H54 (cell line): Measurements from ENCODE around the gene SELENOO.
"Not testable (repeated sequence)": the region's sequence is repeated elsewhere in the genome, so short reads cannot be mapped to it uniquely, and the experiment has no call there.

ENCODE experiments used
- DNase-seq: peaks from one replicate; pipeline ENCODE4 v3.0.0; 2011; ENCODE audit warnings: low spot score, mixed read lengths; ENCODE audit not compliant: insufficient read length
- FAIRE-seq: peaks from 3 replicates; lab custom pipeline; 2011; peaks lifted over from hg19 to GRCh38; lab: Jason Lieb, UNC
- POLR2A ChIP-seq: IDR thresholded peaks from 2 replicates; pipeline ENCODE4 v1.6.1; 2011; ENCODE audit warnings: low read depth, mild to moderate bottlenecking, low read length

The SELENOO gene

GRCh38 chr22:50194037-50194805 is 6.6 kb upstream of the SELENOO start:
- no peak for FAIRE-seq
- no peak for DNase-seq
- no peak for TF ChIP-seq POLR2A

- no peak for DNase-seq
- FAIRE-seq, result no peak
- TF ChIP-seq POLR2A, result no peak
Observed at GRCh38 chr22:50196256-50196655, 4.6 kb upstream of the SELENOO start.

- TF ChIP-seq POLR2A, result no peak
- FAIRE-seq, result no peak
- no peak for DNase-seq
Observed at GRCh38 chr22:50197000-50197800, 3.6 kb upstream of the SELENOO start.

DNA sequence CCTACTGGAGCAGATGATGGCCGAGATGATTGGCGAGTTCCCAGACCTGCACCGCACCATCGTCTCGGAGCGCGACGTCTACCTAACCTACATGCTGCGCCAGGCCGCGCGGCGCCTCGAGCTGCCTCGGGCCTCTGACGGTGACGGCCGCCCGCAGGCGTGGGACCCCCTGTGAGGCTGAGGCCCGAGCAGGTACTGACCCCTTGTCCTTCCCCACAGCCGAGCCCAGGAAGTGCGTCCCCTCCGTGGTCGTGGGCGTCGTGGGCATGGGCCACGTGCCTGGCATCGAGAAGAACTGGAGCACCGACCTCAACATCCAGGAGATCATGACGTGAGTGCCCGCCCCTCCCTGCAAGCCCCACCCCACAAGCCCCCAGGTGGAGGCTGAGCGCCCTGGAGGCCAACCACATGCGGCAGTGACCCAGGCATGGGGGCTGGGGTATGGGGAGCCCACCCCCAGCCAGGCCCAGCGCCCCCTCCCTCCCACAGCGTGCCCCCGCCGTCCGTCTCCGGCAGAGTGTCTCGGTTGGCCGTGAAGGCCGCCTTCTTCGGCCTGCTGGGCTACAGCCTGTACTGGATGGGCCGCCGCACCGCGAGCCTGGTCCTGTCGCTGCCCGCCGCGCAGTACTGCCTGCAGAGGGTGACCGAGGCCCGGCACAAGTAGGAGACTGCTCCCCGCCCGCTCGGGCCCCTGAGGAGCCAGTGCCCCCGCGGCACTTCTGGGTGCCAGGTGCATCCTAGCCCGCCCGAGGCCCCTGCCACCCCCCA is 2.8 kb upstream of the SELENOO start:
- DNase-seq, result no peak
- TF ChIP-seq POLR2A, result no peak
- no peak for FAIRE-seq

- TF ChIP-seq POLR2A, result no peak
- FAIRE-seq (no peak), DNase-seq (no peak)
Observed at GRCh38 chr22:50198624-50199017, 2.2 kb upstream of the SELENOO start.

- no peak for FAIRE-seq
- no peak for TF ChIP-seq POLR2A
Observed at GRCh38 chr22:50199251-50199721, 1.5 kb upstream of the SELENOO start.

DNA sequence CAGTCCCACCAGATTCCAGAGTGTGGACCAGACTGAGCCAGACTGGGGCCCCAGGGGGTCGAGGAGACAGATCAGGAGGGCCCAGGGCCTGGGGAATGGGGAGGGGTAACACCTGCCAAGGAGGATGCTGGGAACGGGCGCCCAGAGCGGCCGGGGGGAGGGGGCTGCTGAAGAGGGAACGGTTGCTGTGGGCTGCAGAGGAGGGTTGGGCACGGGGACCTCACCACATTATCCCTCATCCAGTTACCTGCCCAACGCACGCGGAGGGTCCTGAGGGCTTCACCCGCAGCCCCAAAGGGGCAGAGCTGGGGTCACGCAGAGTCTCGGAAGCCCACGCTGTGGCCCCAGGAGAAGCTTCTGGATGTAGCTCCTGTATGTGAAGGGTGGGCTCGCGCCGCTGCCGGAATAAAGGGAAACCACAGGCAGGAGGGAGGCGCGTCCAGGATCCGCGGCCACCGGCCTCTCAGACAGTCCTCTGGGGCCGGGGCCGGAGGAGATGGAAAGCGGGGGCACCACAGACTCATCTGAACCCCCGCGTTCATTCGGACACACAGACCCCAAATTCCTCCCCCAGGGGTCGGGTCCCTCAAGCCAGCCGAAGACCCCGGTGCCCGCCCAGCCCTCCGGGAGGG is 866 bp upstream of the SELENOO start:
- DNase-seq, result no peak
- FAIRE-seq, result no peak
- no peak for TF ChIP-seq POLR2A

More at GRCh38 chr22:50199251-50199721, 1.5 kb upstream of the SELENOO start:
- DNase-seq, result no peak

- DNase-seq, result no peak
- no peak for FAIRE-seq
- TF ChIP-seq POLR2A, result no peak
Observed at GRCh38 chr22:50201191-50202129, 649 bp downstream of the SELENOO start.

DNA sequence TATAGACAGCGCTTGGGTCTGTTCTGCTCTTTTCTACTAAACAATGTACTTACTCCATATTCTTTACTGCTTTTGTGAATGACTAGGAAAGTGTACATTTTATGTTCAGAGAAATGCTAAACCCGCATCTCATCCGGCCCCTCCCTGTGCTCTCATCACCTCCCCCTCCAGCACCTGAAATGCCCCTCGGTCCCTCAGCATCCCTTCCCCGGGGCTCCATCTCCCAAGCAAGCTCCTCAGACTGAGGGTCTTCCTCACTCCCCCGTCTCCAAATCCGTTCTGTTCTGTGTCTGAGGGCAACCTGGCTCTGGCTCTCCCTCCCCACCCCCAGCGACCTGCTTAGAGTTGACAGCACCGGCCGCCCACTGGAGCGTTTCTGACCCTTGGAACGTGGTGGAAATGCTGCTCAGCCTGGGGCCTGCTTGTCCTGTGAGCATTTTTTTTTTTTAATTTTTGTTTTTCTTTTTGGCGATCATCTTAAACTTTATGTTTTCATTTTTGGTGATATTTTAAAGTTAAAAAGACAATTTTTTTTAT is 1.4 kb downstream of the SELENOO start:
- no peak for TF ChIP-seq POLR2A
- no peak for FAIRE-seq
- DNase-seq, result no peak

- FAIRE-seq, result no peak
- no peak for TF ChIP-seq POLR2A
Observed at GRCh38 chr22:50203288-50203687, 2.5 kb downstream of the SELENOO start.

GRCh38 chr22:50204571-50204970 is 3.8 kb downstream of the SELENOO start:
- no peak for TF ChIP-seq POLR2A
- FAIRE-seq, result no peak

More at GRCh38 chr22:50203288-50203687, 2.5 kb downstream of the SELENOO start:
- no peak for DNase-seq

GRCh38 chr22:50204998-50205397 is 4.2 kb downstream of the SELENOO start:
- not testable (repeated sequence) for DNase-seq, FAIRE-seq

More at GRCh38 chr22:50204571-50204970, 3.8 kb downstream of the SELENOO start:
- no peak for DNase-seq
